ENCODE data around the gene SMIM41.

DNA sequence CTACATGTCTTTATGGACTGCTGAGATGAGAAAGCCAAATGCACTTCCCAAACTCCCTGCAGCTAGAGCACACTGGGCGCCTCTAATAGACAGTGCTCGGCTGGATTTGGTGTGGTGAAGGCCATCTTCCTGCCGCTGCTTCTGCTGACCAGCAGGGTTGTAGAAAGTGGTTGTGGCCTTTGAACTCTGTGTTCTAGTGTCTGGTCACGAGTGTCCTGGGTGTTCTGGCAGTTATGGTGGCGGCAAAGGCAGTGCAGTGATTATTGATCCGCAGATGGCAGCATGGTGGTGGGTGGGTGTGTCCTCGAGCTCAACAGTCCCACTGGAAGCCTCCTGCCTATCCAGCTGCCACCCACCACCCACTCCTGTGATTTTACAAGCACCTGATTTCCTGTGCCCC, 43.4 kb downstream of the SMIM41 start:
- TF ChIP-seq POLR2AphosphoS5 (IDR thresholded peaks at IDR 0.05; ENCODE audit: low read depth) (no peak), SPI1 (IDR thresholded peaks at IDR 0.05; ENCODE audit: borderline replicate concordance, low read depth) (no peak)
- TF ChIP-seq, protein P1, sequence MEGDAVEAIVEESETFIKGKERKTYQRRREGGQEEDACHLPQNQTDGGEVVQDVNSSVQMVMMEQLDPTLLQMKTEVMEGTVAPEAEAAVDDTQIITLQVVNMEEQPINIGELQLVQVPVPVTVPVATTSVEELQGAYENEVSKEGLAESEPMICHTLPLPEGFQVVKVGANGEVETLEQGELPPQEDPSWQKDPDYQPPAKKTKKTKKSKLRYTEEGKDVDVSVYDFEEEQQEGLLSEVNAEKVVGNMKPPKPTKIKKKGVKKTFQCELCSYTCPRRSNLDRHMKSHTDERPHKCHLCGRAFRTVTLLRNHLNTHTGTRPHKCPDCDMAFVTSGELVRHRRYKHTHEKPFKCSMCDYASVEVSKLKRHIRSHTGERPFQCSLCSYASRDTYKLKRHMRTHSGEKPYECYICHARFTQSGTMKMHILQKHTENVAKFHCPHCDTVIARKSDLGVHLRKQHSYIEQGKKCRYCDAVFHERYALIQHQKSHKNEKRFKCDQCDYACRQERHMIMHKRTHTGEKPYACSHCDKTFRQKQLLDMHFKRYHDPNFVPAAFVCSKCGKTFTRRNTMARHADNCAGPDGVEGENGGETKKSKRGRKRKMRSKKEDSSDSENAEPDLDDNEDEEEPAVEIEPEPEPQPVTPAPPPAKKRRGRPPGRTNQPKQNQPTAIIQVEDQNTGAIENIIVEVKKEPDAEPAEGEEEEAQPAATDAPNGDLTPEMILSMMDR (IDR thresholded peaks at IDR 0.05; ENCODE audit: insufficient read depth, low read length): no peak
- TF ChIP-seq, protein P2, sequence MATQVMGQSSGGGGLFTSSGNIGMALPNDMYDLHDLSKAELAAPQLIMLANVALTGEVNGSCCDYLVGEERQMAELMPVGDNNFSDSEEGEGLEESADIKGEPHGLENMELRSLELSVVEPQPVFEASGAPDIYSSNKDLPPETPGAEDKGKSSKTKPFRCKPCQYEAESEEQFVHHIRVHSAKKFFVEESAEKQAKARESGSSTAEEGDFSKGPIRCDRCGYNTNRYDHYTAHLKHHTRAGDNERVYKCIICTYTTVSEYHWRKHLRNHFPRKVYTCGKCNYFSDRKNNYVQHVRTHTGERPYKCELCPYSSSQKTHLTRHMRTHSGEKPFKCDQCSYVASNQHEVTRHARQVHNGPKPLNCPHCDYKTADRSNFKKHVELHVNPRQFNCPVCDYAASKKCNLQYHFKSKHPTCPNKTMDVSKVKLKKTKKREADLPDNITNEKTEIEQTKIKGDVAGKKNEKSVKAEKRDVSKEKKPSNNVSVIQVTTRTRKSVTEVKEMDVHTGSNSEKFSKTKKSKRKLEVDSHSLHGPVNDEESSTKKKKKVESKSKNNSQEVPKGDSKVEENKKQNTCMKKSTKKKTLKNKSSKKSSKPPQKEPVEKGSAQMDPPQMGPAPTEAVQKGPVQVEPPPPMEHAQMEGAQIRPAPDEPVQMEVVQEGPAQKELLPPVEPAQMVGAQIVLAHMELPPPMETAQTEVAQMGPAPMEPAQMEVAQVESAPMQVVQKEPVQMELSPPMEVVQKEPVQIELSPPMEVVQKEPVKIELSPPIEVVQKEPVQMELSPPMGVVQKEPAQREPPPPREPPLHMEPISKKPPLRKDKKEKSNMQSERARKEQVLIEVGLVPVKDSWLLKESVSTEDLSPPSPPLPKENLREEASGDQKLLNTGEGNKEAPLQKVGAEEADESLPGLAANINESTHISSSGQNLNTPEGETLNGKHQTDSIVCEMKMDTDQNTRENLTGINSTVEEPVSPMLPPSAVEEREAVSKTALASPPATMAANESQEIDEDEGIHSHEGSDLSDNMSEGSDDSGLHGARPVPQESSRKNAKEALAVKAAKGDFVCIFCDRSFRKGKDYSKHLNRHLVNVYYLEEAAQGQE (IDR thresholded peaks at IDR 0.05; ENCODE audit: insufficient replicate concordance, low read depth): no peak

Data from HL-60 (cell line).